SK-N-SH treated with all-trans-retinoic acid at 6 μM for 48 hours (cell line): ENCODE data around the gene PRR15L.

ENCODE experiments used
- ATAC-seq: fragments of 200-7000 bp; cut with Tn5 transposase; 3 replicates; pipeline ENCODE4 v1.9.1; 2020; ENCODE audit warnings: mild to moderate bottlenecking, moderate library complexity
- CSDC2 ChIP-seq: fragments of 250-450 bp; sonication (Bioruptor Pico); IDR thresholded peaks from 2 replicates; pipeline ENCODE4 v1.5.0; 2020; ENCODE audit warnings: mild to moderate bottlenecking, moderate library complexity
- ESRRG ChIP-seq: fragments of 250-450 bp; sonication (Bioruptor Pico); IDR thresholded peaks from 2 replicates; pipeline ENCODE4 v1.6.1; 2021; ENCODE audit warnings: mild to moderate bottlenecking
- GLIS3 ChIP-seq: fragments of 250-450 bp; sonication (Bioruptor Pico); IDR thresholded peaks from 2 replicates; pipeline ENCODE4 v1.5.0; 2020; ENCODE audit warnings: mild to moderate bottlenecking, moderate library complexity
- ISL1 ChIP-seq: fragments of 250-450 bp; sonication (Bioruptor Pico); IDR thresholded peaks from 2 replicates; pipeline ENCODE4 v2.1.2; 2022; ENCODE audit warnings: mild to moderate bottlenecking, moderate library complexity
- OSR1 ChIP-seq: fragments of 250-450 bp; sonication (Bioruptor Pico); IDR thresholded peaks from 2 replicates; pipeline ENCODE4 v1.8.0; 2022; ENCODE audit warnings: moderate library complexity, mild to moderate bottlenecking, inconsistent platforms
- PPARA ChIP-seq: fragments of 250-450 bp; sonication (Bioruptor Pico); IDR thresholded peaks from 2 replicates; pipeline ENCODE4 v1.5.0; 2020; ENCODE audit warnings: mild to moderate bottlenecking, borderline replicate concordance
- RARB ChIP-seq: fragments of 250-450 bp; sonication (Bioruptor Pico); IDR thresholded peaks from 2 replicates; pipeline ENCODE4 v1.8.0; 2021; ENCODE audit warnings: mild to moderate bottlenecking, moderate library complexity
- SNAI2 ChIP-seq: fragments of 250-450 bp; sonication (Bioruptor Pico); IDR thresholded peaks from 2 replicates; pipeline ENCODE4 v1.5.0; 2020; ENCODE audit warnings: mild to moderate bottlenecking, moderate library complexity
- TCF4 ChIP-seq: fragments of 250-450 bp; sonication (Bioruptor Pico); IDR thresholded peaks from 2 replicates; pipeline ENCODE4 v1.8.0; 2021; ENCODE audit warnings: mild to moderate bottlenecking, moderate library complexity, borderline replicate concordance
- TOX ChIP-seq: fragments of 250-450 bp; sonication (Bioruptor Pico); IDR thresholded peaks from 2 replicates; pipeline ENCODE4 v1.8.0; 2021; ENCODE audit warnings: mild to moderate bottlenecking, moderate library complexity, borderline replicate concordance
- ZC3H10 ChIP-seq: fragments of 250-450 bp; sonication (Bioruptor Pico); IDR thresholded peaks from 2 replicates; pipeline ENCODE4 v1.5.1; 2021; ENCODE audit warnings: mild to moderate bottlenecking, moderate library complexity
- ZFP3 ChIP-seq: fragments of 250-450 bp; sonication (Bioruptor Pico); IDR thresholded peaks from 2 replicates; pipeline ENCODE4 v1.5.0; 2020; ENCODE audit warnings: mild to moderate bottlenecking, moderate library complexity
- ZNF565 ChIP-seq: fragments of 450-650 bp; formaldehyde crosslinking; conservative IDR thresholded peaks from 2 replicates; pipeline ENCODE4 v1.5.0; 2020; ENCODE audit warnings: low read depth, mild to moderate bottlenecking, moderate library complexity
- ZNF70 ChIP-seq: fragments of 450-650 bp; formaldehyde crosslinking; IDR thresholded peaks from 2 replicates; pipeline ENCODE4 v1.5.0; 2020; ENCODE audit warnings: mild to moderate bottlenecking, moderate library complexity
- ZNF8 ChIP-seq: fragments of 450-650 bp; formaldehyde crosslinking; IDR thresholded peaks from 2 replicates; pipeline ENCODE4 v1.5.0; 2020; ENCODE audit warnings: mild to moderate bottlenecking, moderate library complexity
- TF ChIP-seq, protein P1 (sequence below): fragments of 250-450 bp; sonication (Bioruptor Pico); IDR thresholded peaks from 2 replicates; pipeline ENCODE4 v1.8.0; 2021; ENCODE audit warnings: low read depth, mild to moderate bottlenecking, moderate library complexity, borderline replicate concordance
- TF ChIP-seq, protein P2 (sequence below): fragments of 250-450 bp; sonication (Bioruptor Pico); IDR thresholded peaks from 2 replicates; pipeline ENCODE4 v1.8.0; 2020; ENCODE audit warnings: mild to moderate bottlenecking, moderate library complexity, borderline replicate concordance
- TF ChIP-seq, protein P3 (sequence below): fragments of 250-450 bp; sonication (Bioruptor Pico); IDR thresholded peaks from 2 replicates; pipeline ENCODE4 v1.5.1; 2020; ENCODE audit warnings: low read depth, mild to moderate bottlenecking, moderate library complexity
- TF ChIP-seq, protein P4 (sequence below): fragments of 250-450 bp; sonication (Bioruptor Pico); IDR thresholded peaks from 2 replicates; pipeline ENCODE4 v1.5.1; 2021; ENCODE audit warnings: mild to moderate bottlenecking, moderate library complexity

PRR15L gene

DNA sequence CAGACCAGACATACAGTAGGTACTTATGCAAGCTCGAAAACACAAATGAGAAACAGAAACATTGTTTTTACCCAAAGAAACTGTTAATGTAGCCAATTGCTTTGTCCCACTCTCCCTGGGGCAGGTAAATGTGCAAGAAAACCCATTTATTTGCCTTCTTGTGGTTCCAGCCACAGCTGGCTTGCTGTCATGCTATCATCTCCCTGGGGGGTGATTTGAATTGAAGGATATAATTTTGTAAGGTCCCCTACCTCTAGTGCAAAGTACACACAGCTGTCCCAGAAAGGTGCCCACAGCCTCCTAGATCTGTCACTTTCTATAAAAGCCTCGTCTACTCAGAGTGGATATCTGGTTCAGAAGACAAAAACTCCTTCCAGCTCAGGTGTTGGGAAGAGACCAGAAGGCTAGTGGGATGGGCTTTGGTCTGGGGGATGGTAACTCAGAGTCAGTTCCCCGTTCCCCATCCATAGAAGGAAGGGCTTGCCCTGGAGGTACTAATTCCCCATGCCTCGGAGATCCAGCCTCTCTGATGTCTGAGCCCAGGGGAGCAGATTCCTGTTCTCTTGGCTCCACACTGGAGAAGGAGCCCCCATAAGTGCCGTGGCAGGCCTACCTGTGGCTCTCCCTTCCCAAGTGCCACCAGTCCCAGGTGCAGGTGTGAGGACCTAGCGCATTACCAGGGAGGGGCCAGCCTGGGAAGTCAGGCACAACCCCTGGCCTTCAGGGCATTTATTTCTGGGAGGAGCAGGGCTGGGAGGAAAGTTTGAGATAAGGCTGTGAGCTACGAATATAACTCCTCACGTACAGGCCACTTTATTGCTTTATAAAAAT, 2.4 kb upstream of the PRR15L start:
- ATAC-seq: no peak

DNA sequence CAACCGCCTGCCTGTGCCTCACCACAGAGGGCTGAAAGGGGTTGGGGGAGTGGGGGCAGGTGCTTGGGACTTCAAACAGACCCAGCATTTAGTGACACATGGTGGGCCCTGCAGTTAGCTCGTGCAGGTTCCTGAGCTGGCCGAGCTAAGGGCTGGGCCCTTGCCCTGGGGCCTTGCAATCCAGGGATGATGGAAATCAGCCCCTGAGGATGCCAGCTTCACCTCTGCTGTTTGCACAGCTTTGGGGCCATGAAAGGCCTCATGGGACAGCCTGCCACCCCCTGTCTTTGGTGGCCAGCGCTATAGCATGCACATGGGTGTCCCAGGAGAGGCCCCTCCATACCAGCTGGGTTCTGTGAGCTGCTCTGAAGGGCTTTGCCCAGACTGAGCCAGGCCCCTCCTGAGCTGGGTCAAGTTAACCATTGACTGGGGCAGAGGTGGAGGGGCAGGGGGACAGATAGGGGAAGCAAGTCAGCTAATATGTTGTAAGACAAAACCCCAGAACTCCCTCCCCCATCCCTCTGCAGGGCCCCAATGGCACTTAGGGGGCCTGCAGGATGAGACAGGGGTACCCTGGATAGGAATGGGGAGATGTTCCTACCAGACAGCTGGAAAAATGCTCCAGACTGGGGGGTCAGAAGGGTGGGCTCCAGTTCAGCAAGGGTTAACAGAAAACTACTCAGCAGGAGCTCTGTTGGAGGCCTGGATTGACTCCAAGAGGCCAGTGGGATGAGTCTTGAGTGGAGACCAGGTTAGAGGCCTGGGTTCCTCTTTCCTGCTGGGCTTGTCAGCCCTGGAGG, 692 bp downstream of the PRR15L start:
- TF ChIP-seq OSR1 (CRISPR knock-in tag) (no peak), ZNF565 (no peak), RARB (no peak), CSDC2 (CRISPR knock-in tag) (no peak), TCF4 (CRISPR knock-in tag) (no peak), SNAI2 (CRISPR knock-in tag) (no peak), ZNF8 (no peak), ZFP3 (CRISPR knock-in tag) (no peak), PPARA (CRISPR knock-in tag) (no peak), ISL1 (CRISPR knock-in tag) (no peak), ESRRG (CRISPR knock-in tag) (no peak), GLIS3 (CRISPR knock-in tag) (no peak)
- TF ChIP-seq, protein P1, sequence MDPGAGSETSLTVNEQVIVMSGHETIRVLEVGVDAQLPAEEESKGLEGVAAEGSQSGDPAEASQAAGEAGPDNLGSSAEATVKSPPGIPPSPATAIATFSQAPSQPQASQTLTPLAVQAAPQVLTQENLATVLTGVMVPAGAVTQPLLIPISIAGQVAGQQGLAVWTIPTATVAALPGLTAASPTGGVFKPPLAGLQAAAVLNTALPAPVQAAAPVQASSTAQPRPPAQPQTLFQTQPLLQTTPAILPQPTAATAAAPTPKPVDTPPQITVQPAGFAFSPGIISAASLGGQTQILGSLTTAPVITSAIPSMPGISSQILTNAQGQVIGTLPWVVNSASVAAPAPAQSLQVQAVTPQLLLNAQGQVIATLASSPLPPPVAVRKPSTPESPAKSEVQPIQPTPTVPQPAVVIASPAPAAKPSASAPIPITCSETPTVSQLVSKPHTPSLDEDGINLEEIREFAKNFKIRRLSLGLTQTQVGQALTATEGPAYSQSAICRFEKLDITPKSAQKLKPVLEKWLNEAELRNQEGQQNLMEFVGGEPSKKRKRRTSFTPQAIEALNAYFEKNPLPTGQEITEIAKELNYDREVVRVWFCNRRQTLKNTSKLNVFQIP (CRISPR knock-in tag): no peak
- TF ChIP-seq, protein P2, sequence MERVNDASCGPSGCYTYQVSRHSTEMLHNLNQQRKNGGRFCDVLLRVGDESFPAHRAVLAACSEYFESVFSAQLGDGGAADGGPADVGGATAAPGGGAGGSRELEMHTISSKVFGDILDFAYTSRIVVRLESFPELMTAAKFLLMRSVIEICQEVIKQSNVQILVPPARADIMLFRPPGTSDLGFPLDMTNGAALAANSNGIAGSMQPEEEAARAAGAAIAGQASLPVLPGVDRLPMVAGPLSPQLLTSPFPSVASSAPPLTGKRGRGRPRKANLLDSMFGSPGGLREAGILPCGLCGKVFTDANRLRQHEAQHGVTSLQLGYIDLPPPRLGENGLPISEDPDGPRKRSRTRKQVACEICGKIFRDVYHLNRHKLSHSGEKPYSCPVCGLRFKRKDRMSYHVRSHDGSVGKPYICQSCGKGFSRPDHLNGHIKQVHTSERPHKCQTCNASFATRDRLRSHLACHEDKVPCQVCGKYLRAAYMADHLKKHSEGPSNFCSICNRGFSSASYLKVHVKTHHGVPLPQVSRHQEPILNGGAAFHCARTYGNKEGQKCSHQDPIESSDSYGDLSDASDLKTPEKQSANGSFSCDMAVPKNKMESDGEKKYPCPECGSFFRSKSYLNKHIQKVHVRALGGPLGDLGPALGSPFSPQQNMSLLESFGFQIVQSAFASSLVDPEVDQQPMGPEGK (CRISPR knock-in tag): no peak
- TF ChIP-seq, protein P3, sequence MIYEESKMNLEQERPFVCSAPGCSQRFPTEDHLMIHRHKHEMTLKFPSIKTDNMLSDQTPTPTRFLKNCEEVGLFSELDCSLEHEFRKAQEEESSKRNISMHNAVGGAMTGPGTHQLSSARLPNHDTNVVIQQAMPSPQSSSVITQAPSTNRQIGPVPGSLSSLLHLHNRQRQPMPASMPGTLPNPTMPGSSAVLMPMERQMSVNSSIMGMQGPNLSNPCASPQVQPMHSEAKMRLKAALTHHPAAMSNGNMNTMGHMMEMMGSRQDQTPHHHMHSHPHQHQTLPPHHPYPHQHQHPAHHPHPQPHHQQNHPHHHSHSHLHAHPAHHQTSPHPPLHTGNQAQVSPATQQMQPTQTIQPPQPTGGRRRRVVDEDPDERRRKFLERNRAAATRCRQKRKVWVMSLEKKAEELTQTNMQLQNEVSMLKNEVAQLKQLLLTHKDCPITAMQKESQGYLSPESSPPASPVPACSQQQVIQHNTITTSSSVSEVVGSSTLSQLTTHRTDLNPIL (CRISPR knock-in tag): no peak
- no peak for ATAC-seq

More for the DNA sequence above, 2.4 kb upstream of the PRR15L start:
- TF ChIP-seq ESRRG (CRISPR knock-in tag): no peak
- TF ChIP-seq ZFP3 (CRISPR knock-in tag): no peak
- no peak for TF ChIP-seq GLIS3 (CRISPR knock-in tag)
- no peak for TF ChIP-seq ZNF565

DNA sequence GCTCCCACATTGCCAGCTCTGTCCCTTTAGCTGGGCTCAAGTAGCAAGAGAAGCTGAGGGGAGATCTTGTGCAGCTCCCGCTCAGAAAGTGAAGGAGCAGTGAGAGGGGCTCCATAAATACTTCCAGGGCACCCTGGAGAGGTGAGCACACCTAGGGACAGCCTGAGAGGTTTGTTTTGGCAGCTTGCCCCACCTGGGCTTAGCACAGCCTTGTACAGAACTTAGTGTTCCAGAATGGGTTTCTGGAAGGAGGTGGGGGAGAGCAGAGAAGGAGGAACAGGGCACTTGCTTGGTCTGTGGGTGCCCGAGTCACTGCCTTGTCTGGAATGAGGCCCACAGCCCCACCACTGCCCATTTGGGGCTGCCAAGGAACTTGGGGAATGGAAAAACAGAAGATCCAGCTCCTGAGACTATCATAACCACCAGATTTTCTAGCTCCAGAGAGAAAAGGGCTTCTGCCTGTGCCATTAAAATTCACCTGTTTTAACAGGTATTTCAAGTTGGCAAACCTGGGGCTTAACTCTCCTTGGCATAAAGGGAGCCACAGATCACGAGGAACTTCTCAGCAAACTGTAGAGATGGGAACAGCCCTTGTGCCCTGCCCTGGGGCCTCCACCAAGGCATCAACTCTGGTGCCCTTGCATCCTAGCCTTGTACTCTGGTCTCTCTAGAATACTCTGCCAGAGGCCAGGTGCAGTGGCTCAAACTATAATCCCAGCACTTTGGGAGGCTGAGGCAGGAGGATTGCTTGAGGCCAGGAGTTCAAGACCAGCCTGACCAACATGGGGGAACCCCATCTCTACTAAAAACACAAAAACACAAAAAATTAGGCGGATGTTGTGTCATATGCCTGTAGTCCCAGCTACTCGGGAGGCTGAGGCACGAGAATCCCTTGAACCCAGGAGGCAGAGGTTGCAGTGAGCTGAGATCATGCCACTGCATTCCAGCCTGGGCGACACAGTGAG, 1.9 kb downstream of the PRR15L start:
- ATAC-seq: no peak
- TF ChIP-seq TOX (CRISPR knock-in tag): no peak
- TF ChIP-seq ZC3H10 (CRISPR knock-in tag): no peak
- TF ChIP-seq ZNF70 (CRISPR knock-in tag): no peak
- TF ChIP-seq, protein P3 (CRISPR knock-in tag): no peak
- TF ChIP-seq GLIS3 (CRISPR knock-in tag): no peak
- TF ChIP-seq, protein P4, sequence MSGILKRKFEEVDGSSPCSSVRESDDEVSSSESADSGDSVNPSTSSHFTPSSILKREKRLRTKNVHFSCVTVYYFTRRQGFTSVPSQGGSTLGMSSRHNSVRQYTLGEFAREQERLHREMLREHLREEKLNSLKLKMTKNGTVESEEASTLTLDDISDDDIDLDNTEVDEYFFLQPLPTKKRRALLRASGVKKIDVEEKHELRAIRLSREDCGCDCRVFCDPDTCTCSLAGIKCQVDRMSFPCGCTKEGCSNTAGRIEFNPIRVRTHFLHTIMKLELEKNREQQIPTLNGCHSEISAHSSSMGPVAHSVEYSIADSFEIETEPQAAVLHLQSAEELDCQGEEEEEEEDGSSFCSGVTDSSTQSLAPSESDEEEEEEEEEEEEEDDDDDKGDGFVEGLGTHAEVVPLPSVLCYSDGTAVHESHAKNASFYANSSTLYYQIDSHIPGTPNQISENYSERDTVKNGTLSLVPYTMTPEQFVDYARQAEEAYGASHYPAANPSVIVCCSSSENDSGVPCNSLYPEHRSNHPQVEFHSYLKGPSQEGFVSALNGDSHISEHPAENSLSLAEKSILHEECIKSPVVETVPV: no peak
- no peak for TF ChIP-seq ESRRG (CRISPR knock-in tag)
- no peak for TF ChIP-seq ZNF565
- TF ChIP-seq SNAI2 (CRISPR knock-in tag): no peak
- TF ChIP-seq OSR1 (CRISPR knock-in tag): no peak
